ENCODE measurements around the gene MYO5A.

Gene MYO5A

GRCh38 chr15:52357949-52358348 is 170.7 kb downstream of the MYO5A start:
- DNase-seq = no peak

GRCh38 chr15:52352086-52352485 is 176.6 kb downstream of the MYO5A start:
- no peak for DNase-seq

- no peak for DNase-seq
These were observed 177.3 kb downstream of the MYO5A start for GRCh38 chr15:52351206-52351908.

GRCh38 chr15:52350423-52350822 is 178.3 kb downstream of the MYO5A start:
- DNase-seq = no peak

- no peak for DNase-seq
These were observed 179.5 kb downstream of the MYO5A start for GRCh38 chr15:52349052-52349700.

GRCh38 chr15:52348056-52348745 is 180.5 kb downstream of the MYO5A start:
- DNase-seq = no peak

- no peak for DNase-seq
These were observed 184.1 kb downstream of the MYO5A start for GRCh38 chr15:52344592-52344991.

- no peak for DNase-seq
These were observed 184.8 kb downstream of the MYO5A start for GRCh38 chr15:52343831-52344230.

- DNase-seq = no peak
These were observed 188.6 kb downstream of the MYO5A start for GRCh38 chr15:52340093-52340492.

- no peak for DNase-seq
These were observed 189.8 kb downstream of the MYO5A start for GRCh38 chr15:52338891-52339290.

- DNase-seq = no peak
These were observed 190.6 kb downstream of the MYO5A start for GRCh38 chr15:52338058-52338457.

GRCh38 chr15:52337198-52337853 is 191.4 kb downstream of the MYO5A start:
- DNase-seq = no peak

GRCh38 chr15:52336529-52336928 is 192.2 kb downstream of the MYO5A start:
- no peak for DNase-seq

GRCh38 chr15:52334491-52335160 is 194.1 kb downstream of the MYO5A start:
- DNase-seq = no peak

- peak; percentile 19 for DNase-seq
These were observed 197.0 kb downstream of the MYO5A start for GRCh38 chr15:52331490-52332240.

GRCh38 chr15:52329987-52330386 is 198.7 kb downstream of the MYO5A start:
- no peak for DNase-seq

GRCh38 chr15:52329150-52329549 is 199.5 kb downstream of the MYO5A start:
- no peak for DNase-seq

GRCh38 chr15:52328680-52329079 is 200.0 kb downstream of the MYO5A start:
- DNase-seq = no peak

GRCh38 chr15:52326756-52327155 is 201.9 kb downstream of the MYO5A start:
- DNase-seq = no peak

GRCh38 chr15:52324109-52324508 is 204.6 kb downstream of the MYO5A start:
- DNase-seq = no peak

- no peak for DNase-seq
These were observed 209.8 kb downstream of the MYO5A start for GRCh38 chr15:52318729-52319500.

All from GF-D8 (cell line).